Right lobe of liver (tissue), 4 donors: ENCODE data around the gene HLF.

Source experiments
- CTCF ChIP-seq, 4 donors: fragments of 200-600 bp in 3 of 4; fragments of 450-650 bp in 1 of 4; IDR thresholded peaks; one replicate each; pipeline versions ENCODE4 v1.5.1 to v1.8.0; 2016 to 2022; ENCODE audit warnings: antibody characterized with exemption in 4 of 4, mild to moderate bottlenecking in 2 of 4
- POLR2A ChIP-seq: fragments of 450-650 bp; IDR thresholded peaks from one replicate; pipeline ENCODE4 v1.6.1; 2017; ENCODE audit warnings: antibody characterized with exemption, mild to moderate bottlenecking
- donor health status: DM: no; HTN: no; CAD: no.
- donor health status: DM: no; HTN: no; CAD: no.
- donor health status: DM: no; HTN: yes; CAD: no.

DNA sequence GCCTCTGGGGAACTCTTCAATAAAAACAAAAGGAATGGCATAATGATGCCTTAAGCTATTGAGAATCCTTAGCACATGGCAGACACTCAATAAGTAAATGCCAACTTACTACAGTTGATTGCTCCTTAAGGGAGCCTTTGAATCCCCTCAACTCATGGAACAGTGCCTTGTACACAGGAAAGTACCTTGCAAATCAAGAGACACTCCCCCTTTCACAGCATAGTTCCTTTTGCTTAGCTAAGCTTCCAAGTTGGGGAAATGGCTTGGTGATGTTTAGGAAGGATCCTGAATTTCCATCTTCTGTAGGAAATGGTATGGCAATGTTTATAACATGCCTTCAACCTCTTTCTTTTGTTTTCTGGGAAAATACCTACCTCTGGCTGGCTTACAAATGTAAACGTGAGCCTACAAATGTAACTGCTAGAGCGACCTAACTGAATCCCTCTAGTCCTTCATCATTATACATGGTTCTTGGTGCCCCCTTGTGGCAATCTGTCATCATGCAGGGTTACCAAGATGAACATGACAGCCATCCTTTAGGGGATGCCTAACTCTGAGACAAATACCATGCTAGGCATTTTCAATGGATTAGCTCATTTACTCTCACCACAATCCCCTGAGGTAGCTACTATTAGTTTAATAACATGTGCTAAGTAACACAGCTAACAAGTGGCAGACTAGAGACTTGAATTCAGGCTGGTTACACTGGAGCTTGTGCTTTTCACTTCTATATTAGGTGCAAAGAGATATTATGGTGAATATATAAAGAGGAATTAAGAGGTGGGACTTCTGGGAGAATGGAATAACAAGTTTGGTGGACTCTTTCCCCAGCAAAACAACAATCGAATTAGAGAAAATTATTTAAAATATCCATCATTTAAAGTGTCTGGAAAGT lies 91.9 kb downstream of the HLF start:
- TF ChIP-seq CTCF (IDR thresholded peaks at IDR 0.05) (peak; percentile 81 to 89 (median 84)), POLR2A (no peak)
